CD4-positive, alpha-beta T cell treated with Interferon gamma for 1 hour (primary cell): ENCODE data around the gene SDK1.
"Not testable (repeated sequence)": the region's sequence is repeated elsewhere in the genome, so short reads cannot be mapped to it uniquely, and the experiment has no call there.

Experiments used
- DNase-seq: peaks from one replicate; pipeline ENCODE4 v3.0.0-alpha.2; 2020

The SDK1 gene

DNA sequence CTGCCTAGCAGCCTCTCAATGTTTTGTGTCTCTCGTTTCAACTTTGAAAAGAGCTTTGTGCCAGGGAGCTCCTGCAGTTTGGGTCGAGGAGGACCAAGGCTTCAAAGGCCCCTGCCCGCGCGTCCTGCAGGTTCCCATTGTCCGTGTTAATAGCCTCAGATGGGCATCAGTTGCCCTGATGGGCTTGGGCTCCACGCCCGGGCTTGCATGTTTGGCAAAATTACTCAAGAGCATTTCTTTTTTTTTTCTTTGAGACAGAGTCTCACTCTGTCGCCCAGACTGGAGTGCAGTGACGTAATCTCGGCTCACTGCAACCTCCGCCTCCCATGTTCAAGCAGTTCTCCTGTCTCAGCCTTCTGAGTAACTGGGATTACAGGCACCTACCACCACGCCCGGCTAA, 636.6 kb downstream of the SDK1 start:
- no peak for DNase-seq

DNA sequence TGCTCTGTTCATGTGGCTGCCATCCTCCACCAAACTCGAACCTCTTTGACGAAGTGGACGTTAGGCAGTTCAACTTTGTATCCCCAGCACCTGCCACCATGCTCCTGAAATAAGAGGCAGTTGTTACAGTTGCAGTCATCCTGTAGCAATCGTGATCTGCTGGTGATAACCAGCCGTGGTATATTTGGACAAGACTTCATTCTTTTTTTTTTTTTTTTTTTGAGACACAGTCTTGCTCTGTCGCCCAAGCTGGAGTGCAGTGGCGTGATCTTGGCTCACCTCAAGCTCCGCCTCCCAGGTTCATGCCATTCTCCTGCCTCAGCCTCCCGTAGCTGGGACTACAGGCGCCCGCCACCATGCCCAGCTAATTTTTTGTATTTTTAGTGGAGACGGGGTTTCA, 640.7 kb downstream of the SDK1 start:
- DNase-seq, result not testable (repeated sequence)

DNA sequence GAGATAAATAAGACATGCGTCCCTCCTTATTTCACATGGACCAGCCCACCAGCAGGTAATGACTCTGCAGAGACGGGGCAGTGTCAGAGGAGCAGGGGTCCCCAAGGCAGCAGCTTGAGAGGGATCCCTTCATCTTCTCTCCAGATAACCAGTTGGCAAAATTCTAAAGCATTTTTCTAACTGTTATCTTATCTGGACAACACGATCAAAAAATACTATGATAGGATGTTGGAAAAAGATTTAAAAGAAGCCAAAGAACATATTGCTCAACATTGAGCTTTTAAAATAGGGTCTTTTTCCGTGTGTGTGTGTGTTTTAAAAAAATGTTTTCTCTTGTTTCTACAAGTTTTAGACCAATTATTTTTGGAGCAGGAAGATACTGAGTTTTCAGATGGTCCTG, 641.2 kb downstream of the SDK1 start:
- no peak for DNase-seq

DNA sequence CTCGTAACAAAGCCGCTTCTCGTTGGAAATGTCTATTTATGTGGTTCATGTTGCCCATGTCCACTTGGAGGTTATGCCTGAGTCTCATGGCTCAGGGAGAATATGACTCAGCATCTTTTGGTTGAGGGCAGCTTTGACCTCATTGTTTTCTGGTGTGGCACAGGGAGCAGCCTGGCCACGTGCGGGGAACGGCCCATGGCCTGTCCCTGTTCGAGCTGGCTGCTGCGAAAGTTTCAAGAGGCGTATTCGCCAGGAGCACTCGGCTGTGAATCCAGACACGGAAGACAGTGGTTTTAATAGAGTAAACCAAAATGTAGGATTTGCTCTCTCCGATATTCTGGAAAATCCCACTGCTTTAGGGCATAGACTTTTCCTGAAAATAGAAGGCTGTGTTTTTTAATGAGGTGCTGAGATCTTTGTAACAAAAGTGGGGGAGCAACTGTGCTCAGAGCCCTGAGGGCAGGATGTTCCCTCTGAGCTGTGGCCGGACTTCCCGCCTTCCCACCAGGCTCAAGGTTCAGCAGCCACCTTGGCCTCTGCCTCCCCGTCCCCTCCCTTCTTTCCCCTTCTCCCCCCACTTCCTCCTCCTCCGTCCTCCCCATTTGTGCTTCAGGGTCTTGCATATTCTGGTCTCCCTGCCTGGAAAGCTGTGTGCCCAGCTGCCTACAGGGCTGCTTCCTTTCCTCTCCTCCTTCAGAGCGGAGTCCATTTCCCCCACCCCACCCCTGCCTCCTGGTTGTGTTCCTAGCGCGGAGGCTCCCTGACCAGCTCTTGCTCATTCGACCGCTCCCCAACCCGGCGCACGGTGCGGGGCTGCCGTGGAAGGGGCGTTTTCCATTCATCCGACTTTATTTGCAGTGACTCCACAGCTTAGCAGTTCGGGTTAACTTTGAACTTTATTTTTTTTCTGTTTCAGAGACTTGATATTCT, 642.0 kb downstream of the SDK1 start:
- no peak for DNase-seq

DNA sequence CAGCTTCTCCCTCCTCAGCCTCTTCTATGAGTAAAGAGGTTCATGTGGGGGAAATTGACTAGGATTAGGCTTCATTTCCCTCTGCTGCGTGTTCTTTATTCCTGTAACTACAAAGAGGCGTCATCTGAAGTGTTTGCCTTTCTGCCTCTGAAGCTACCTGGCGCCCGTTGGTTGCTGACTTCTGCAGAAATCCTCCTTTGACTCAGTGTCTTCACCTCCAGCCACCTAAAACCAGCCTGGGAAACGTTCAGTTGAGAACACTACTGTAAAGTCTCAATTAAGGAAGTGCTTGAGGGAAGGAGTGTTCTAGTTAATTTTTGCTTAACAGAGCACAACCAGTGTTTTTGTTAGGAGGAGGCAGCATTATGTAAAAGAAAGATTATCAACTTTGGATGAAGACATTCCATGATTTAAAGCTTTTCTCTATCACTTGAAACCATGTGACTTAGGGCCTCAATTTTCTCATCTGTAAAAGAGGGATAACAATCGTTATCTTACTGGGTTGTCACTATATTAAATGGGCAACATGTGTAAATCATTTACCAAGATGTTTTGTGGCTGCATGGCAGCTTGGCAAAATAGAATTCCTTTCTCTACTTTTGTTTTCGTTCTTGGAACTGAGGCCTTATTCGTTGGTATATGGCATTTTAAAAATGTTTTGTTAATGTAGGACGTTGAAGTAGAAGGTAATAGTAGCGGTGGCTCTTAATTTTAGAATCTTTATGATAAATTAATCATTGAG, 642.9 kb downstream of the SDK1 start:
- DNase-seq, result no peak

DNA sequence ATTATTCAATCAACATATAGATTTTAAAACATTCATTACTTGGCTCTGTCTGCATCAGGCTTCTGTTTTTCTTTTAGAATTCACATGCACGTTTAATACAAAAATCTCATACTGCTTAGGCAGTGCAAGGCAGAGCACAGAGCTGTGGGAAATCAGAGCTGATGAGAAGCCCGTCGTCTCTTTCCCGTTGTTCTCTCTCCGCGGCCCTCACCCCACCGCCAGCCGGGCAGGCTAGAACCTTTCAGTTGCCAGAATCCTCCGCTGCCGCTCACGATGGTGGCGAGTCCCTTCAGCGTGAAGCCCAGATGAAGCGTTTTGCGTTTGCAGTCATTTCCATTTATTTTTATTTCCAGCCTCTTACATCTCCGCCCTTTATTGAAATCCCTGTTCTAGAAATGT, 648.2 kb downstream of the SDK1 start:
- no peak for DNase-seq

DNA sequence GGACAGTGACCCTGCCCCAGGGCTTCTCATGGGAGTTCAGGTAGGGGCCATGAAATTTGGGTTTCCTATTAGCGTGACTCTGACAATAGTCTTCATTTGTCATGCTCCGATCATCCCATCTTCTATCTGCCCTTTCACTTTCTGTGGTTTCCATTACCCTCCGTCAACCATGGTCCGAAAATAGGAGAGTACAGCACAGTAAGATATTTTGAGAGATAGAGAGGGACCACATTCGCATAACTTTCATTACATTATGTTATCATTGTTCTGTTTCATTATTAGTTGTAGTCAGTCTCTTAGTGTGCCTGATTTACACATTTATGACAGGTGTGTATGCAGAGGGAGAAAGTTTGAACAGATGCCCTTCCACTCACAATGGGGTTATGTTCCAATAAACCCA, 649.2 kb downstream of the SDK1 start:
- no peak for DNase-seq

DNA sequence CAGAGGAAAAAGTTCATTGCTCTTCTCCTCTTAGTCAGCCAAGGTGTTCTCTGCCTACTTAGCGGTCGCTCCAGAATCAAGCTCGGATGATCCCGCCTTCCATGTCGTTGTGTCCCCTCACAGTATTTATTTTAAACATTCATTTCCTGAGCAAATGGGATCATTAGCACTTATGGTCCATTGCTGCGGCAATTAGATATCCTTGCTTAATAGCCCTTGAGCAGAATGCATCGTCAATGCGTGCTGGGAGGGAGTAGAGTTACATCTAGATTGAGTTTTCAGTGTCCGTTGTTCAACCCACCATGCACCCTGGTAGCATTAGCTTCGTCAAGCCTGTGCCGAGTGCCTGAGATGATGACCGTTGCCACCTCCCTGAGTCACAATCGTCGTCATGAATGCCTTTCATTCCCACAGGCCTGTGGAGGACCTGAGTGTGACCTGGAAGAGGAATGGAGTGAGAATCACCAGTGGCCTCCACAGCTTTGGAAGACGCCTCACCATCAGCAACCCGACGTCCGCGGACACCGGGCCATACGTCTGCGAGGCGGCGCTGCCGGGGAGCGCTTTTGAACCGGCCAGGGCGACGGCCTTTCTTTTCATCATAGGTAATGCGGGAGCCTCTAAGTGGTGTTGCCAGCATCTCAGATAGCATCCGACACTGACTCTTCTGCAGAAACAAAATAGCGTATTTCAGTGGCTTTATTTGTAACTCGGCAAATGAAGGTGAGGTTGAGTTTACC, 650.4 kb downstream of the SDK1 start:
- no peak for DNase-seq

DNA sequence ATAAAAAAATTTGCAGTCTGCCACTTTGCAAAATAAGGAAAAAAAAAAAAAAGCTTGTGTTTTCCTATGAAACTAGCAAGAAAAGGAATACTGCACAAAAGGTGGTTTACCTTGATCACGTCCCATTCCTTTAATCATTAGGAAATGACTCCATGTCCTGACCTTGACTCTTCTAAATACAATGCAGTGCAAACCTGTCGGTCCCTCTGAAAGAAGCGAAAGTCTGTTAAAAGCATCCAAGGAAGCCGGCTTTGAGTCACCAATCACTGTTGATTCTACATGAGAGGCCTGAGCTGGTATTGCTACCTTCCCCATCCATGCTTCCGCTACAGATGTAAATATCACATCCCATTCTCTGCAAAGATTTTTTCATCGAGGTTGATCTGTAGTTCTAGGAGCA, 652.1 kb downstream of the SDK1 start:
- no peak for DNase-seq

DNA sequence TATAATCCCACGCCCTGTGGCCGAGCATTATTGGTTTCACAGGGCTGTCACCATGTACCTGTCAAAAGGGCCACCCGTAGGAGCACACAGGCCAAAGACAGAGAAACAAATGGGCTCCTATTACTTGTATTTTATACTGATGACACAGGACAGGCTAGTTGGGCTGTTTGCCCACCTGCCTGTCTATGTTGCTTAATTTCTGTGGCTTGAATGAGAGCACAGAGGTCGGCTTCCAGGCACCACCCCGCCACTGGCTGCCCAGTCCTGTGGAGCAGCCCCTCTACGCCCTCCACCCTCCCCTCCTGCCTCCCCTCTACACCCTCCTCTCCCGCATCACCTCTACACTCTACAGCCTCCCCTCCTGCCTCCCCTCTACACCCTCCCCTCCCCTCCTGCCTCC, 652.9 kb downstream of the SDK1 start:
- DNase-seq, result no peak

DNA sequence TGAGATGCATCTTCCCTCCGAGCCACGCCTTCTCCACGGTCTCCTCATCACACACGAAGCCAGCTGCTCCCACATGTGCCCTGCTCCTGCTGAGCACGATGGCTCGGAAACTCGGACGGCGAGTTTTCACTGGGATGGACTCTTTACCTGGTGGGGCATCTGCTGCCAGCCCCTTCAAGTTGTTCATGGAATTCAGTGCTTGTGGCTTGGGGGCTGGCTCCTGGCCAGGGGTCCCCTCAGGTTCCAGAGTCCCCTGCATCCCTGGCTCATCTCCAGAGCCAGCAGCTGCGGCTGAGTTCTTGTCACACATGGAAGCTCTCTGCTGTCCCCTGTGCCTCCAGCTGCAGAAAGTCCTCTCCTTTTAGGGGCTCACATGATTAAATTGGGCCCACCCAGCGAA, 654.0 kb downstream of the SDK1 start:
- DNase-seq, result no peak

DNA sequence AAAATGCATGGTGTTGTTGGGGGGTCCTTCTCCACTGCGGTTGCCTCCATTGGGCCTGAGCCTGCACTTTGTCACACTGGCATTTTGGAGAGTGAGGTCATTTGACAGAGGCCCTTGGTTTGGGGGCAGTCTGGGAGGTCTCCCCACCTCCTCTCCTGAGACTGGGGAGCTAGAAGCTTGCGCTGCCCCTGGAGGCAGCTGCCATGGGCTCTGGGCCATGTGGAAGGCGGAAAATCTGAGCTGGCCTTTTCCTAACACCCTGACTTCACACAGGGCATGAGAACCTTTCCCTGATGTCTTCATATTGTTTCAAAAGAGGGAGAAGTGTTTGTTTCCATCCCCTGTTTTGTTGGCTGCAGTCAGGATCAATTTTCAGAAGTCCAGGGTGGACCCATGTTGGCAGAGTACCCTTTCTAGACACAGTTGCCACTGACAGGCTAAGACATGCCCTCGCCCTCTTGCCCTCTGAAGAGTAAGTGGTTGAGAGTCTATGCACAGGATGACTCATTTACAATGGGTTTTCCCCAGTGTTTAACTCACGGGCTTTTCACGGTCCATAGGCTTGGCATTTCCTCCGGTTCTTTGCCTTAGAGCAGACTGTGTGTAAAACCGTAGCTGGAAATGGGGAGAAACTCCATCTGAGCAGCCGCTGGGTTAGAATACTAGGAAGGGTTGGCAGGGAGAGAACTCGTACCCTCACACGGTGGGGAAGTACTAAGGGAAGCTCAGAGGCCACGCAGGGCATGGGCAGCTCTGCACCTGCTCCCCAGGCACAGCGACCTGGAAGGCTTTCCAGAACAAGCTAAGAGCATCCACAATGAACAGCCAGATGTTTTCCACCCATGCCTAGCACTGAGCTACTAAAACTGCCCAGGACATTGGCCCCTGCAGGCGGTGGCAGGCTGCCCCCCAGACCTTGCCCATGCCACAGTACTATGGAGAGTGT, 655.0 kb downstream of the SDK1 start:
- no peak for DNase-seq

DNA sequence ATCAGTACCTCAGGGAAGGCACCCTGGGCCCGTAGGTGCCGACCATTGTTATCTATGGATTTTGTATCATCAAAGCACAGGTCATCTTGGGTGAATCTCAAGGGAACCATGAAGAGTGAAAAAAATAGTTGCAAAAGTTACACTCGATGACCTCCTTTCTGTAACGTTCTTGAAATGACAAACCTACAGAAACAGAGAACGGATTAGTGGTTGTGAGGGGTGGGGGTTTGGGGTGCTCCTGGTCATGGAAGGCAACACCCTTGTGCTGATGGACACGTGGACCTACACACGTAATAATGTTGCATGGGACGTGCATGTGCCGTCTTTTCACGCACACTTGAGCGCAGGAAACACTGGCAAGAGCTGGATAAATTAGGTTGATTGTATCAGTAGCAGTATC, 655.9 kb downstream of the SDK1 start:
- no peak for DNase-seq

DNA sequence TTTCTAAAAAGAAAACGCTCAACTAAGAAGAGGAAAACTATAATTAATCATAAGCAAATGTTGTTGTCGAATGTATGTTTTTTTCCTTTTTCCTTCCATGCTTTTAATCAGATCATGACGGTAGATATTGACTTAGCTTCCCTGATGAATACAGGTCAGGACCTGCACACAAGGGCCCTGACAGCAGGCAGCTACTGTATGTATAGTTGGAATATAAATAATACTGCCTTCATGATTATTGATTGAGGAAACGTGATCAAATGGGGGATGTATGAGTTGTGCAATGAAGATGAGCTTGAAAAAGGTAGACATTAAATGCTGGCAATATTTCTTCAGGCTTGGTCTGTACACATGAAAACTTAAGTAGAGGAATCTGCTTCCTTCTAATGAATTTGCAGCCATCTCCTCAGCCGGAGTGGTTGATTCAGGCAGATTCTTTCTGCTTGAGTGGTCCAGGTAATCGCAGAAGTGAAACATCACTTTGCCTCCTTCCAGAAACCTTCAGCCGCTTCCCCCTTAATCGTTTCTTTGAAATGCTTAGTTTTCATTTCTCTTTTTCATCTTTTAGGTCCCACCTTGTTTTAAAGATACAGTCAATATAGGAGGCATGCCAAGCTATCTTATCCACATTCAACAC, 656.5 kb downstream of the SDK1 start:
- no peak for DNase-seq

DNA sequence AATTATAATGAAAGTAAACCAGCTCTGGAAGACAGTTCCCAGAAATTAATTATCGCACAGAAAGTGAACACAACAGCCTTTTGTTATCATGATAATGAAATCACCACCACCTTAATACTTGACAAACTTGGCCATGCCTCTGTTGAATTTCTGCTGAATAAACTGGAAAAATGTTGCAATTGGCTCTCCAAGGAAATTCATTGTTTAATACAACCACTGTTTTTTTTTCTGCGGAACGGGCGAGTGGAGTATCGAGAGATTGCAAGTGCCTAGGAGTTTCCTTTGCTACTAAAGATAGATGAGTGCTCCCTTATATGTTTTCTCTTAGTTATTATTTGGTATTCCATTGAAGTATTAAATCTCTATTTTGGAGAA, 657.0 kb downstream of the SDK1 start:
- no peak for DNase-seq

DNA sequence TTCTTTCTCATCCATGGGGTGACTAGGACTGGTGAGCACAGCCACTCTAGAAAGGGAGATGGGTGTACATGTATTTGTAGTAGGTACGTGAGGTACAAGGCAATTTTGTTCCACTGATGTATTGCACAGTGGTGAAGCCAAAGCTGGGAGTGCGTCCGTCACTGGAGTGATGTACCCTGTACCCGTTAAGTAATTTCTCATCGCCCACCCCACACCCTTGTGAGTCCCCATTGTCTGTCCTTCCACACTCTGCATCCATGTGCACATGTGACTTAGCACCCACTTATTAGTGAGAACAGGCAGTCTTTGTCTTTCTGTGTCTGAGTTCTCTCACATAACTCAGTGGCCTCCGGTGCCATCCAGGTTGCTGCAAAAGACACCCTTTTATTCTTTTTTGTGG, 658.3 kb downstream of the SDK1 start:
- no peak for DNase-seq

DNA sequence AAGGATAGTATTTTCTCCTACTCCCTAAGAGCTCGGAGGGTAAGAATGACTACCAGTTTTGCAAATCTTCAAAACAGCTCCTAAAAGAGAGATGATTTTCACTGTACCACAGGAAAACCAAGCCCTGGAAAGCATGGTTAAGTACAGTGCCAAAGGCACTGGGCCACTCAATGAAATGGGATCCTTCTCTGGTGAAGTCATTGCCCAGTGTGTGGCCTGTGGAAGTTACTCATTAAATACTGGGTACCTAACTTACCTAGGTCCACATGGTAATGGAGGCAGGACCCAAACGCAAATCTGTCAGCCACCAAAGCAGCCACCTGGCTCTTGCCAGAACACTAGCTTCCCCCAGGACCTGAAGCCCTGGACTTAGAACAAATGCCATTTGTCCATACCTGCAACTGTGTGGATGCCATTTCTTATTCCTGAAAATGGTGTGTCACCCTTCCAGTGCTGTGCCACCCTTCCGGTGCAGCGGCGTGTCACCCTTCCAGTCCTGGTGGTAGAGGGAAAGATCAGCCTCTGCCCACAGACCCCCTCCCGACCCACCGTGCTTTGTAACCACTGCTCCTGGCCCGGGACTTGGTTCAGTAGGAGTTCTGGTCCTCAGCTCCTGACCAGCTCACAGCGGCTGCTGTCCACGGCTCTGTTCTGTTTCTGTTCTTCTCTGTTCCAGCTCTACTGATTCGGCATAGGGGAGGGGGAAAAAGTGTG, 659.2 kb downstream of the SDK1 start:
- no peak for DNase-seq

DNA sequence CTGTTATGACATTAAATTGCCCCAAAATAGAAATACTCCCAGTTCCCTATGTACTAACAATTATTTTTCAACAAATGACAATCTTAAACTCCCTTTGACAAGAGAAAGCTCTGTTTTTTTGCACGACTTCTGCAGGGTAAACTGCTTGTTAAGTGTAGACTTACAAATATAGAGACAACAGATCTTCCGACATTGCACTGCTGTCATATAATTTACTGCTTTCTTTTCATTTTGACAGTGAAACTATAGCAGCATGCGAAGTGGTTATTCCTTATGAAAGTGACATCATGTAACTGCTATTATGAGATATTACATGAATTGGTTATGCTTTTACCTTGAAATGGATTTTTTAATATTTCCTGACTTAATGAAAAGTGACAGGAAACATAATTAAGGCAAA, 659.9 kb downstream of the SDK1 start:
- DNase-seq, result no peak

DNA sequence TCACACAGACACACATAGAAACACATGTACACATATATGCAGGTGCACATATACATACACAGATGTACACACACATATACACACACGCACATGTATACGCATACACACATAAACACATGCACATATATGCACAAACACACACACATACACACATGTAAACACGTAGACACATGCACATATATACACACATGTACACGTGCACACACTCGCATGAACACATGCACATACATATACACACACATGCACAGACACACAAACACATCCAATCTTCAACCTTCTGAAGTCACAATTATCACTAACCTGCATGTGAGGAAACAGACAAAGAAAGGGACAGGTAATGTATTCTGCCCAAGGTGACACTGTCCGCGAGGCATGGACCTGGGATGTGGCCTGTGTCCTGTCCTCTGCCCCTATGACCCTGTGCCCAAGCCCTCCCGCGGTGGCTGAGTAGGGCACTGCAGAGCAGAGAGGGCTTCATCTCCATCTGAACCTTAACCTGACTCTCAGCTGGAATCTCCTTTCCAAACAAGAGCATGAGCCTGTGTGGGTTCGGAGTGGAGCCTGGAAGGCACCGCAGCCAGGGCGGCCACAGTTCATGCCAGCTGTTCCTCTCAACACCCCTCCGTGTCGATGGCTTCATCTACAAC, 660.9 kb downstream of the SDK1 start:
- DNase-seq, result no peak

DNA sequence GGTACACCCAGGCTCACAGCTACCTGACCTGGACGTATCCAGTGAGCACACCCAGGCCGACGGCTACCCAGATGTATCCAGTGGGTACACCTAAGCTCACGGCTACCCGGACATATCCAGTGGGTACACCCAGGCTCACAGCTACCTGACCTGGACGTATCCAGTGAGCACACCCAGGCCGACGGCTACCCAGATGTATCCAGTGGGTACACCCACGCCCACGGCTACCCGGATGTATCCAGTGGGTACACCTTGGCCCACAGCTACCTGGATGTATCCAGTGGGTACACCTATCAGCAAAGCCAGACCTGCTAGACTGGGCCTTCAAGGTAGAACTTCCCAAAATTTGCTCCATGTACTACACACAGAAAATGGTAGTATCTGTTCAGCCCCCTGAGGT, 662.7 kb downstream of the SDK1 start:
- DNase-seq, result not testable (repeated sequence)
